NCI-H187 treated with DMSO at 0.1 percent for 48 hours (cell line): ENCODE data around the gene CCDC12.

Experiments used
- DNase-seq: peaks from one replicate; lab custom pipeline; 2025; lab: John Stamatoyannopoulos, UW

The CCDC12 gene

GRCh38 chr3:46976326-46977190, at the start of gene CCDC12:
Gene CCDC12, minus strand, starts transcription at chr3:46976745. Its CDS starts 13 bp downstream, at chr3:46976732.
- peak; percentile 70 for DNase-seq

- DNase-seq = no peak
Measured at GRCh38 chr3:47024932-47025331, 48.4 kb upstream of the CCDC12 start.

DNA sequence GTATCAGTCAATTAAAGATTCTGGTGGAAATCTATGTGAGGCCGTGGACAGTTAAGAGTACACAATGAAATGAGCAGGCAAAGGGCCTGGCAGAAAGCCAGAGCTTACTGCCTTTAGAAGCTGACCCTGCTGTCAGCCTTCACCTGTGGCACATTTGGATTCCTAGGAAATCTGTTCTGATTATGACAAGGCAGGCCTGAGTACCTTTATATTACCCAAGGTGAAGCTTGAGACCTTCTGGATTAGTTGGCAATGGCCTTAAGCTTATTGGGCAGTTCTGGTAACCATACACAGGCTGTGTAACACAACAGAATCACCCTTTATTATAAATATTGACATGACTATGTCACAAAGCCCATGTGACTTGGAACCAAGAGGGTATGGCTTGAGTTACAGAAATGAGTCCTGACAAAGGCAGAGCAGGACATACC, 46.1 kb upstream of the CCDC12 start:
- no peak for DNase-seq

DNA sequence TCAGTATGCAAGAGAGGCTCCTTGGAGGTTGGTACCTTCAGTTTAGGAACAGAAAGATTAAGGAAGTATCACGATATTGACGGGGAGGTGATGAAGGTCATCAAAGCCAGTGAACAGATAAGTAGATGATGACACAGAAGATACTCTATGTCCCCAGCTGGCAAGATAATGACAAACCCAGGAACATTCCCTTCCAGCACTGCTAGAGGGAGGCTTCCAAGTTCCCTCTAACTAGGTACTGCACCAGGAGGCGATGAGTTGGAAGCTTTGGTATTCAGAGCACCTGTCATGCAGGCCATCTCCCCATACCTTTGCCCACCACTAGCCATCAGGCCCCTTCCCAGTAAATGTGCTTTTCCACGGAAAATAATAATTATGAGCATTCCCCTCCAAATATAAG, 43.8 kb upstream of the CCDC12 start:
- no peak for DNase-seq

DNA sequence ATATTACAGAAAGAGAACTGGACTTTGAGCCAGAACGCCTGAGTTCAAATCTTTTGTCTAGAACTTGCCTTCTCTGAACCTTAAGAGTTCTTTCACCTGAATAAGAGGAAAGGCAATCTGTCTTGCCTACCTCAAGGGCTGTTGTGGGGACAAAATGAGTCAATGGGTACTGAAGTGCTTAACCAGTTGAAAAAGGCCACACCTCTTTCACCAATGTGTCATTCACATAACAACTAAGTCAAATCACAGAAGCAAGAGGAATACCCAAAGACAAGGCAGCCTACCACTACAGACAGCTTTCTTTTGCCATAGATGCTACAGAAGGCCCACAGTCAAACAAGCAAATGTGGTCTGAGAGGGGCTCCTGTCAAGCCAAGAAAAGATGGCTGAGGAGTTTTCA, 42.7 kb upstream of the CCDC12 start:
- DNase-seq = no peak

DNA sequence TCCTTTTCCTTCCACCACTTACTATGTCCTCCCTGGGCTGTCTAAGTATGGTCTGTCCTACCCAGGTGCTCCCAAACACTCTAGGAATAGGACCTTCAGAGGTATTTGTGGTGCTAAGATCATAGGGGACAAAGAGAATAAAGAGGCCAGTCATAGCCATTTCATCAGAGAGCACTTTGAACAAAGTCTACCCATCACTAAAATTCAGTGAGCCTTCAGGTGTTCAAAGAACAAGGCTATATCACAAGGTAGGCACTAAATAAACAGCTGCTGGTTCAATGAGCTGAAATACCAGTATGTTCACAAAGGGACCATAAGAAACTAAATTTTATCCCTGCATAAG, 41.7 kb upstream of the CCDC12 start:
- DNase-seq = no peak

- DNase-seq = no peak
Measured at GRCh38 chr3:47017504-47018268, 41.1 kb upstream of the CCDC12 start.

- DNase-seq = no peak
Measured at GRCh38 chr3:47016934-47017435, 40.4 kb upstream of the CCDC12 start.

DNA sequence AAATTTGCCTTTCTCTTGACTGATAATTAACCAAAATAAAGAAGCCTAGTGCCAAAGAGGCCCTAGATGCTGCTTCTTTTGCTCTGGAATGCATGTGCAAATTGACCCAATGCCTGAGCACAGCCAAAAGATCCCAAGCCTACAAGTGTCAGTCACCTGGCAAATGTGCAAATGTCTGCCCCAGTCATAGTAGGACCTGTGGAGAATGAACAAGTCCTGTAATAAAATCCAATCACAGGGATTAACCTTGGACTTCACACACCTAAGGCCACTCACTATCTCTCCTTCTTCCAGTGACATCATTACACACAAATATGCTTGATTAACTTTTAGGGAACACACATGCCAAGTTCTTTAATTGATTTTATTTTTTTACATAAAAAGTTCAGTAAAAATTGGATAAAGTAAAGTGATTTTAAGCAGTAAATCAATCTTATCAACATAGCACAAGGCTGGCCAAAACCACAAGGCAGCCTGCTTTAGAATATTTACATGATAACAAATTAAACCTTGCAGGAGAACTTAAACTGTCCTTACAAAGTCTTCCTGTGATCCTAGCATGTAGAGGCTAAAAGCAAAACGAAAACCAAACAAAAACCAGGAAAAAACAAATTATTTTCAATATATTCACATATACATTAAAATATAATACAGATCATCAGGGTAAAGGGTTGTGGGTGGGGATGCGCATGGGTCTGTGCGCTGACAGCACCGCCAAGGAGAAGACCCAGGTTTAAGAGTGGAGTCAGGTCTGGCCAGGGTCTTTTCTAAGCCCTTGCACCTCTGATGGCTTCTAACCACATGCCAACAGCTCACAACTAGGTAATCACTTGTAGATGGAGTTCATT, 39.8 kb upstream of the CCDC12 start:
- no peak for DNase-seq

DNA sequence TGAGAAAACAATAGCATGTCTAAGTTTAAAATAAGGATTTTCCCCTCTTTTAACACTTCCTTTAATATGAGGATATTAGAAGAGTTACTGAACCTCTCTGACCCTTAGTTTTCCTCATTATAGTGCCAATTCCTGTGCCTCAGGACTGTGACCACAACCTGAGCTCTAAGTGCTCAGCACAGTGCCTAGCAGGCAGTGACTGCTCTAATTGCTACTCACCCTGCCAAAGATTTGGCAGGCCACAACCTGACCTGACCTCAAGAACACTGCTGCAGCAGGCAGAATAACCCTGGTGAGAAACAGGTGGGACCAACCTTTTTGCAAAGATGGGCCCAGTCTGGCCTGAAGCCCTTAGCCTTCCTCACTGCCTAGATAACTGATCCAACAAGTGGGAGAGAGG, 38.6 kb upstream of the CCDC12 start:
- no peak for DNase-seq

DNA sequence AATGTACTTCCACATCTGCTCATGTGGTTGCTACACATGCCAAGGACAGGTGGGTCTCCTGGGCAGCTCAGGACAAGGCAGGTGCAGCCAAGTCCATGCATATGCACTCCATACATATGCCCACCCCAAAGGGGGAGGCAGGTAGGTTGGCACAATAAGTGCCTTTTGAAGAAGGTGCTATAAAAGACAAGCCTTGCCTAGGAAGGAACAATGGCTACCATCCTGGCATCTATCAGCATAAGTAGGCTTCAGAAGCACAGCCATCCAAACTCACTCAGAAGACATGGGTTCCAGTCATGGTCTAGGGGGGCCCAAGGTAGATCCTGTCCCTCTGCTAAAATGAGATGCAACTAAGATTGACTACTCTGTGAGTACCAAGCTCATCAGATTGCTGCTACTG, 37.5 kb upstream of the CCDC12 start:
- DNase-seq = no peak

- no peak for DNase-seq
Measured at GRCh38 chr3:47013231-47013630, 36.7 kb upstream of the CCDC12 start.

- DNase-seq = no peak
Measured at GRCh38 chr3:47012342-47013230, 36.0 kb upstream of the CCDC12 start.

- no peak for DNase-seq
Measured at GRCh38 chr3:47011371-47011770, 34.8 kb upstream of the CCDC12 start.

GRCh38 chr3:47010910-47011309, 34.4 kb upstream of the CCDC12 start:
- no peak for DNase-seq

- no peak for DNase-seq
Measured at GRCh38 chr3:47010111-47010712, 33.7 kb upstream of the CCDC12 start.

DNA sequence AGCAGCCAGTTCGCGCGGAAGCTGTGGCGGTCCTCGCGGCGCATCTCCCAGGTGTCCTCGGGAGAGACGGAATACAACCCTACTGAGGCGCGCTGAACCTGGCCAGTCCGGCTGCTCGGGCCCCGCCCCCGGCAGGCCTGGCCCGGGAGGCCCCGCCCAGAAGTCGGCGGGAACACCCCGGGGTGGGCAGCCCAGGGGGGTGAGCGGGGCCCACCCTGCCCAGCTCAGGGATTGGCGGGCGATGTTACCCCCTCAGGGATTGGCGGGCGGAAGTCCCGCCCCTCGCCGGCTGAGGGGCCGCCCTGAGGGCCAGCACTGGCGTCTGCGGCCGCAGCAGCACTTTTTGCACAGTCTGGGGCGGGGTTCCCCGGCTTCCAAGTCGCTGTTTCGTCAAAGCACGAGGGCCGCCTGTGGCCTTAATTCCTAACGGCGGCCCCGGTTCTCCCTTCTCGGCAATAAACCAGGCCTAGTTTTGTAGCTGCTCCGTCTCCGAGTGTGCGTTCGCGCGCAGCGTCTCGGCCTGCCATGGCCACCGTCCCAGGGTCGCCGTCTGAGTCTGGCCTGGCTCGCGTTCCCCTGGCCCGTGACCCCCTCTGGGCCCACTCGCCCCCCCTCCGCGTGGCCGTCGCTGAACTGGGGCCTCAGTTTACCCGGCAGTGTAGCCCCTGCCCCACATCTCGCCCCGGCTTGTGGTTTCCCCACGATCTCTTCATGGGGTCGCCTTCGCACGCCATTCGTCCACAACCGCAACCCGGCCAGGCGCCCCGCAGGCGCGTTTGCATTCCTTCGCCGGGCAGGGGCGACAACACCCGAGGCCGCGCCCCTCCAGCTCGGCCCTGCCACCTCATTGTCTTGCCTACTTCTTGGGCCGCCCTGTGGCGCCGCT, 32.9 kb upstream of the CCDC12 start:
- DNase-seq = peak; percentile 17

- no peak for DNase-seq
Measured at GRCh38 chr3:47008851-47009224, 32.3 kb upstream of the CCDC12 start.

DNA sequence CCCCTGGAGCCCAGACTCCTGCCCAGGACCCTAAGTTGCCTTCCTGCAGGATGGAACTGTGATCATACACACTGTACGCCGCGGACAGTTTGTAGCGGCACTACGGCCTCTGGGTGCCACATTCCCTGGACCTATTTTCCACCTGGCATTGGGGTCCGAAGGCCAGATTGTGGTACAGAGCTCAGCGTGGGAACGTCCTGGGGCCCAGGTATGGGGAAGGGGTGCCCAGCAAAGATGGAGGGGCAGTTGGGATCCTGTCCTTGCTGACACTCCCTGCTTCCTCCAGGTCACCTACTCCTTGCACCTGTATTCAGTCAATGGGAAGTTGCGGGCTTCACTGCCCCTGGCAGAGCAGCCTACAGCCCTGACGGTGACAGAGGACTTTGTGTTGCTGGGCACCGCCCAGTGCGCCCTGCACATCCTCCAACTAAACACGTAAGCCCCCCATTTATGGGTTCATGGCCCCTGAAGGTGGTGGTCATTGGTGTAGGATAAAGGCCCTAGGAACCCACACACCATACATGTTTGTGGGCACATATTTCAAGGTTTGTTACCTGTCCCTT, 31.8 kb upstream of the CCDC12 start:
- no peak for DNase-seq
